GM18520 (cell line): ENCODE data around the gene CDK6.
A peak's percentile ranks its signal among the peaks of the same experiment; 100 is the strongest.

Experiments
- ATAC-seq: cut with Tn5 transposase; IDR thresholded peaks from one replicate; pipeline ENCODE4 v1.9.1; 2021; ENCODE audit not compliant: unreplicated experiment

Gene CDK6

DNA sequence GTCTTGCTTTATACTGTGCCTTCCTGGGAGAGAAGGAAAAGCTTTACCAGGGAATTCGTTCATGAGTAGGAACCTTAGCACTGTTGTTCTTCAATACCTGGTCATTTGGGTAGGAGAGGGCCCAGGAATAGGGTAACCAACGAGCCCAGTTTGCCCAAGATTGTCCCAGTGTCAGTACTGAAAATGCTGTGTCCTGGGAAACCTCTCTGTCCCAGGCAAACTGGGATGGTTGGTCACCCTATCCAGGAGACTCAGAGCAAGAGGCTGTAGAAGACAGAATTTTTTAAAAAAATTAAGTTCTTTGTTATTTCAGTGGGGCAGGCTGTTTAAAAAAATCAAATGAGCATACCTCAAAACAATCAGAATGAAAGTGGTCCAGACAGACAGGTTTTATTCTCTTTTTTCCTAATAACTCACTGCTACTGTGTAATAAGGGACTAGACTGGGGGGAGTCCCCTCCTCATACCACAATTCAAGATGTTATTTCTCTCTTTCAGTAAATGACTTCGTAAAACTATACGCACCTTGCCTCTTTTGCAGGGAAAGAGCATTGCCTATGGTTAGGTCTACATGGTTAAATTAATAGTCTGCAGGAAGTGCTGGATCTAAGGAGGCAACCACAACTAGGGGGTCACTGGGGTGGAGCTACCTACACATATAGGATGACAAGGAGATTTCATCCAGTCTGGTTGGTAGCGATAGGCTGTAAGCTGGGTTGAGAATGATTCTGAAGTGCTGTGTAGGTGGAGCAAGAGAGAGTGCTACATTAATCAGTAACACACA is 205.1 kb downstream of the CDK6 start:
- peak; percentile 38 for ATAC-seq

DNA sequence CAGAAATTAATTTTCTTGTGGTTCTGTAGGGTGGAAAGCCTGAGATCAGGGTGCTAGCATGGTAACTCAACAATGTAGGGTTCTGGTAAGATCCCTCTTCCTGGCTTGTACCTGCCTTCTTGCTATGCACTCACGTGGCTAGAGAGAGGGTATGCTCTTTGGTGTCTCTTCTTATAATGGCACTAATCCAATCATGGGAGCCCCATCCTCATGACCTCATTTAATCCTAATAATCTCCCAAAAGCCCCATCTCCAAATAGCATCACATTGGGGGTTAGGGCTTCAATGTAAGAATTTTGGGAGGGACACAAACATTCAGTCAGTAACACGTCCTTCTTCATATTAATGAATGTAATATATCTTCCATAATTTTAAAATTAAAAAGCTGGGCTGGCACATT is 206.6 kb downstream of the CDK6 start:
- ATAC-seq, result no peak

DNA sequence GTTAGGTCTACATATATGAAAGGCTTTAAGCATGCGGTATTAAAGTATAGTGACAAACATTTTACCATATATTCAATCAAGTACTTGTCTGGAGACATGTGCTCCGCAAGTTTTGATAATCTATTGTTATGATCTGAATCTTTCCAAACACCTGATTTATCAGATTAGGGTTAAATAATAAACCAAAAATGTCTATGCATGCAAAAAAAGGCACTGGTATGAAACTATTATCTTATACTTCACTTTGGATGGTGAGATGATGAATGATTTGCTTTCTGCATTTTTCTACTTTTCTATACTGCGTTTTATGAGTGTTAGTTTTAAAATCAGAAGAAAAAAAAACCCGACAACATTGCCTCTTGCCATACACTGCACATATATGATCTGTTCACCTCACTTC is 208.4 kb downstream of the CDK6 start:
- ATAC-seq, result no peak

GRCh38 chr7:92626281-92626809 is 210.0 kb downstream of the CDK6 start:
- no peak for ATAC-seq

DNA sequence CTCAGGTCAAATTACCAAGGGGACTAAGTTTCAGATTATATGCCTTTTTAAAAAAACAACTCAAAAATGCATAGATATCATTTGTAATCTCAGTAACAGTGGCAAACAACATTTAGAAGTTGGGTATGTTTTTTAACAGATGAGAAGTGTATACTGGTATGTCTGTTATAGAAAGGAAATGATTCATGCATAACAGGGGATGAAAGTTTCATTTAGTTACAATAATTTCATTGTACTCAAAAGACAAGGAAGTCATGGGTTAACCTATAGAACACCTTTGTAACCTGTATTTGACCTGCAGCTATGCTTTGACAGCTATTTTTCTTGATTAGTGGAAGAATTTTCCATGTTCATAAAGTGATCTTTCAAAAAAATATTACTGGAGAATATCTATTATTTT is 210.8 kb downstream of the CDK6 start:
- ATAC-seq, result no peak

DNA sequence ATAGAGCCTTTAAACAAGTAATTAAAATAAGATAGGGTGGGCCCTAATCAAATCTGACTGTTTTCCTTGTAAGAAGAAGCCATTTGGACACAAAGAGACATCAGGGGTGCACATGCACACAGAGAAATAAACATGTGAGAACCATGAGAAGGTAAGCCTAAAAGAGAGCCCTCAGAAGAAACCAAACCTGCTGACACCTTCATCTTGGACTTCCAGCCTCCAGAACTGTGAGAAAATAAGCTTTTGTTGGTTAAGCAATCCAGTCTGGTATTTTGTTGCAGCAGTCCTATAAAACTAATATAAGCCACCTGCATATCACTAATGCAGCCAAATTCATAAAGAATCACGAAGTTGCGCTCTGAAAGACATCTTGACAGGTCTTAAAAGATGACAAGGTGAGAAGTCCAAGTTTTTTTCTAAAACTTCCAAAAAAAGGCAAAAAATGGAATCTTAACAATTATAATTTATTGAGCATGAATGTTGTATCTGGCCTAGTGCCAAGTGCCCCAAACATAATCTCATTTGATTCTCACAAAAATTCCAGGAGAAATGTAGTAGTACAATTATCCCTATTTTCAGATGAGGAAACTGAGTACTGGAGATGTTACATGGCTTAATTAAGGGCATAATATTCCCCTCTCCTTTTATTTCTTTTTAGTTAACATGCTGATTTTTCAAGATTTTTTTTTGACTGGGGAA is 211.9 kb downstream of the CDK6 start:
- no peak for ATAC-seq

DNA sequence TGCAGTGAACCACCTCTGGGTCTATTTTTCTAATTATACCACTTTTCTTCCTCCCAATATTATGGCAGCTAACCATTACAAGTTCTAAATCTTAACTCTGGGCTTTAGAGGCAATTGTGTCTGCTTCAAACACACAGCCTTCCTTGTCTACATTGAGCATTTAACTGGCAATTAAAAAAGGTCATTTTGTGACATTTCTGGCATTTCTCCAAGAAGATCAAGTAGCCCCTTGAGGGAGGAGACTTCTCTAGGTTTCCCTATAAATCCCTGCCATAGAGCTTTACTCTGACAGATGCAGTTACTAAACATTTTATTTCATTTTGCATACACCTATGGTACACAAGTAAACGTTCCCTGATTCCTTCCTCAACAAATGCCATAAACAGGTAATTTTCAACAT is 212.8 kb downstream of the CDK6 start:
- ATAC-seq, result no peak

GRCh38 chr7:92622685-92623084 is 213.7 kb downstream of the CDK6 start:
- ATAC-seq, result no peak

DNA sequence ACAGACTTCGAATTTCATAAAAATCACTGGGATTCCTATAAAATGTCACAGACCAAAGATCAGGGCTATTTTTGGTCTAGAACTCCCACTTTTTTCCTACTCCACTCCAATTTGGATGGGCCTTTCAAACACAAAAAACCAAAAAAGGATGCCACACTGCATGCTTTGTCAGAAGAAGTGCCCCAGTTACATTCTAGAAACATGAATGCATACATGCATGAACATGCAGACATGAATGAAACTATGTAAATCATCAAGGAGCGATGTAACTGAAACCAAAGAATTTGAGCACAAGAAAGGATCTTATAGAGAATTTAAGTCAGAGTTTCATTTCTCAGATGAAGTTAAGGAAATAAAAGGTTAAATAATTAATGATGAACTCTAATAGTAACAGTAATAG is 214.3 kb downstream of the CDK6 start:
- peak; percentile 36 for ATAC-seq

DNA sequence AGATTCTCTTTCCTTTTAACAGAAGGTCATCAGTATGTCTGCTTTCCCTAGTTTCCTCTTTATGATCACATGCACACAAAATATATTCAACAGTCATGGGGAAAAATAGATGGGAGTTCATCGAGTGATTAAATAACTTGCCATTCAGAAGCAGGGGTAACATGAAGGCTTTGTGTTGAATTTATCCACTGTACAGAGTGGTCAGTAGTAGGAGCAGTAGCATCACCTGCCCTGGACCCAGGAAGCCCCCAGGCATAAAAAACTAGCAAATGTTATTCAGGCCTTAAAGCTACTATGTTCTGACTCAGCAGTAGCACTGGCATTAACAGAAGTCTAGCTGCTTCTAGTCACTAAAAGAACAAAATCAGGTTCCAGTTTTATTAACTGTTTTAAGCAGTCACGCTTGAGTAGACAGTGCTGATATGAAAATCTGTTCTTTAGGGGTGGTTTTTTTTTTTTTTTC is 214.8 kb downstream of the CDK6 start:
- peak; percentile 23 for ATAC-seq

GRCh38 chr7:92621026-92621540 is 215.3 kb downstream of the CDK6 start:
- ATAC-seq, result peak; percentile 60

DNA sequence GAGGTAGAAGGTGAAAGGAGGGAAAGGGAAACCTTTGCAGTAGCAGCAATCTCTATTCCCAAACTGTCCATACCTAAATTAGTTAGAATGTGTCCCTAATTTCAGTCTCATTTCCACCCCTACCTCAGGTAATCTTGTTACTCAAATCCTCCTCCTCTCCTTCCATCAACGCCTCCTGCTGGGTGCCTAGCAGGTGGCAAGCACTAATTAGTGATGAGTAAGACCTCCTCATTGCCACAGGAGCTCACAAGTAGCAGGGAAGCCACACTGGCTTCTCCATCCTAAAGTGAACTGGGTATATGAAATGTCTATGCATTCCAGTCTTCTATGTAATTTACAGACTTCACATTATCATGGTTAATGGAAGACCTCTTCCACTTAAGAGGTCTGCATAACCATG is 220.5 kb downstream of the CDK6 start:
- no peak for ATAC-seq

DNA sequence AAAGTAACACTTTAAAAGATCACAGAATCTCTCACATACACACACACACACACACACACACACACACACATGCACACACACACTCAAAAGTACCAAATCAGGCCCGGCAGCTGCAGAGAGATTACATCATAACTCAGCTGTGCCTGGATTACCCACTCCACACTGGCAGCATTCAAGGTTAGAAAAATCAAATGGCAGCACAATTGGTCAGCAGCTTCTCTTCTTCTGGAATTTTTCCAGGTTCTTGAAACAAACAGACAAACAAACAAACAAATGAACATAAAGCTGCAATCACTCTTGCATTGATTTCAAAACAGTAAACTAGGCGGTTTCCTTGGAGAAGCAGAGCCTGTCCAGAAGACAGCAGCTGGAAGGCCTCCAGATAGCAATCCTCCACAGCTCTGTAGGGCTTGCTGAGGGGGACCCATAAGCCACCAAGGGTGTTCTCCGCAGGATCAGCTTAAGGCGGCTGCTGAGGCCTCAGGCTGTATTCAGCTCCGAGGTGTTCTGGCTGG is 221.7 kb downstream of the CDK6 start:
- no peak for ATAC-seq

- no peak for ATAC-seq
These were observed 222.7 kb downstream of the CDK6 start for GRCh38 chr7:92613720-92614119.

DNA sequence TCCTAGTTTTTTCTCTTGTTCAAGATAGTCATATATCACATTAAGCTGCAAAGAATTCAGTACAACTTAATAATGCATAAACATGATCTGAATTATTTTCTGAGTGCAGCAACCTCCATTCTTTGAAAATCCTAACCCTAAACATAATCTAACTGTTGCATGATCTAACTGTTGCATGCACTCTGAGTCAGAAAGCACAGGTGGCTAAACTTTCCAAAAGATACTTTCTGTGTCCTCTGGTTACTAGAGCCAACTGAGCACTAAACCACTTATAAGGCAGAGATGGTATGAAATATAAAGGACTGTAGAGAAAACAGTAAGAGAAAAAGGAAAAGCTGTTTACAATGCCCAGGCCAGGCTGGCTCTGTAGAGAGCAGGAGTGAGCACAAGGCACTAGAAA is 223.2 kb downstream of the CDK6 start:
- no peak for ATAC-seq

- no peak for ATAC-seq
These were observed 223.9 kb downstream of the CDK6 start for GRCh38 chr7:92612501-92612900.

GRCh38 chr7:92611735-92612134 is 224.6 kb downstream of the CDK6 start:
- ATAC-seq, result no peak

DNA sequence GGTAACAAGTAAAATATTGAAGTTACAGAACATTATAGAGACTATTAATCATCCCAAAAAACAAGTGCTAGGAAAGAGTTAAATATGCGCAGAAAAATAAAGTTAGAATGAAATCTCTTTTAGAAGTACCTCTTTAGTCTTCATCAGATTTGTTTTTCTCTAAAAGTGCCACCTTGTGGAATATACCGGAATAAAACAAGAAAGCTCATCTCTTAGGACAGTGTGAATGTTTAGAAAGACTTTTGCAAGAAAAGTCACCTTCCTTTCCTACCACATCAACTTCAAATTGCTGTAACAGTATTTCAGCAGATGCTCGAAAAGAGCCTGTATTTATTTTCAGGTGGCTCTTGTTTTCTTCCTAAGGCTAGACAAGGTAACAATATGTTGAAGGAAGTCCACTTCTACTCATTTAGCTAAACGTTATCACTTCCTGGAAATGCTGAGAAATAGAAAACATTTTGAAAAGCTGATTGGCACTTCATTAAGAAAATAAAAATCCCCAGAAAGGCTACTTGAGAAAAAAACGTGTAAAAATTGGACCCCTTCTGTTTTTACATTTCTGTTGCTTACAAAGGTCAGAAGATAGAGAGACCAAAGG is 226.4 kb downstream of the CDK6 start:
- ATAC-seq, result no peak

DNA sequence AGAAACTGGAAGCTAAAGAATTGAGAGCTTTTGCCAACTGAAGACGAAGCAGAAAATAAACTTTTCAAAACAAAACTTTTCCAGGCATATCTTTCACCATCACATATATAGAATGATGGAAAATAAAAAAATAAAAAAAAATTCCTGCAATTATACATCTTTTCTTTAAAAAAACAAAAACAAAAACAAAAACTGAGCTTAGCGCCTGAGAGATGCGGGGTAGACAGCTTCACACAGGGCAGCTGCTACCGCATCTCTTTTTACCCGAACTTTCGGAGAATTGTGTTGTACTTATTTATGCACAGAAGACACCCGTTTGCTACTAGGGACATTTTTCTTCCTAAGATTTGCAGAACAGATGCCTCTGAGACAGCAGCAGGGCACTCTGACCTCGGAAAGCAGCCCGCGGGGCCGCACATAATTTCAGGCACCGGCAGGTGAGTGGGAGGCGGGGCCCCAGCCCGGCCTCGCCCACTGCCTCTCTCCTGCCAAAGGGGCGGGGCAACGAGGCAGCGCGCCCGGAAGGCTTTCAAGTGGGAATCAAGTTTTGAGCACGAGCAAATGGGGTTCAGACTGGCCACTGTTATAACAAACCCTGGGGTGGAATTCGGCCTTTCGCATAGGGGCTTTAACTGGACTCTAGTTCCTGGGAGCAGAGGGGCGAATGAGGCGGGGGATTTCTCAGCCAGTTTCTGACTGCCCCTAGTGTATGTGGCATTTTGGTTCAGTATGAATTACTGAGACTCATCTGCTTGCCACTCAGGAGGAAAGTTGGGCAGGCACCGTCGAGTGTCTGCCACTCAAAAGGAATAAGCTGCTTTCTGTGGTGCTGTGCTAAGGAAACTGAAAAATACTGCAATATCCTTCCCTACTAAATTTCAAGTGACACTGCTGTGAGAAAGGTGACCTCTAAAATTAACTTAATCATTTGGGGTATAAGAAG is 227.7 kb downstream of the CDK6 start:
- no peak for ATAC-seq

GRCh38 chr7:92606985-92607384 is 229.4 kb downstream of the CDK6 start:
- ATAC-seq, result no peak
